Body of pancreas (tissue), 4 donors: ENCODE data around the gene TUBB2A.
A peak's percentile ranks its signal among the peaks of the same experiment; 100 is the strongest.

Source experiments
- CTCF ChIP-seq, 7 experiments: fragments of 450-650 bp in 4 of 7; fragments of 200-600 bp in 3 of 7; sonication (generic) in 3 of 7; IDR thresholded peaks; one replicate each; pipeline ENCODE4 v1.5.1; 2016 to 2019; ENCODE audit warnings: antibody characterized with exemption in 7 of 7
- POLR2A ChIP-seq, 3 donors: fragments of 450-650 bp; IDR thresholded peaks; one replicate each; pipeline ENCODE4 v1.6.1; 2016; ENCODE audit warnings: antibody characterized with exemption in 3 of 3, mild to moderate bottlenecking in 2 of 3

DNA sequence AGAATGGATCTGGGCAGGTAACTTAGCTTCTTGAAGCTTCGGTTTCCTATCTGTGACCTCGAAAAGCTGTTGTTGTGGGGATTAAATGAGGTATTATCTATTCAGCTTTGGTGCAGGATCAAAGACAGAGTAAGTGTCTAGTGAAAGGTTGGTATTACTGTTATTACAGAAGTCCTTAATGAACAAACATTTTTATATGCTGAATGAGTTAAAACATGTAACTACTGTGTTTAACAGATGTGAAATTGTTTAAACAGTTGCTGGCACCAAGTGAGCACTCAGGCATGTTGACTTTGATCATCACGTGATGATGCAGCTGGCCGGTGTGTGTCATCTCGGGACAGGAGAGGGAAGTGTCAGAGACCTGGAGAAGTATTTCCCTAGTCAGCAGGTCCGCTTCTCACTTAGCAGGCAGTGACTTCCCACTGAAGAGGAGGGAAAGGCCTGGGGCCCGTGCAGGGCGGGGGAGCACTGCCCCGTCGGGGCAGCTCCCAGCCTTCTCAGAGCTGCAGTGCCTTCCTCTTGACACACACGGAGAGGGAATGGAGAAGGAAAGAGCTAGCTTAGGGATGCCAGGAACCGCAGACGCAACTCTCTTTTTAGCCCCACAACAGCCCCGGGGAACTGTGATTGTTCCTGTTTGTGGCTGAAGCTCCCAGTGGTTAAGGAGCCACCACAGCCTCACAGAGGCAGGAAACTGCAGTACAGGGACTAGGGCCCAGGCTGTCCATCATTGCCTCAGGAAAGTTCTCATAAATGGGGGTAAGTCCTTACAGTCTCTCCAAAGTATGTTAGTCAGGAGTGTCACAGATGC lies 18.0 kb downstream of the TUBB2A start:
- no peak for TF ChIP-seq CTCF (IDR thresholded peaks at IDR 0.05)
- peak in 2 of 3 donors; percentile 39 to 45 for TF ChIP-seq POLR2A (IDR thresholded peaks at IDR 0.05)
